GM18505 (cell line): ENCODE results near the gene PPP2R5E.
A peak's percentile ranks its signal among the peaks of the same experiment; 100 is the strongest.
"Not testable (repeated sequence)": the region's sequence is repeated elsewhere in the genome, so short reads cannot be mapped to it uniquely, and the experiment has no call there.

ENCODE experiments used
- ATAC-seq: cut with Tn5 transposase; IDR thresholded peaks from one replicate; pipeline ENCODE4 v1.9.1; 2021; ENCODE audit not compliant: unreplicated experiment
- POLR2A ChIP-seq: IDR thresholded peaks from 4 replicates; pipeline ENCODE4 v1.6.1; 2011; ENCODE audit warnings: borderline replicate concordance; ENCODE audit not compliant: insufficient read depth, insufficient read length; ENCODE audit errors: extremely low read depth

The PPP2R5E gene

DNA sequence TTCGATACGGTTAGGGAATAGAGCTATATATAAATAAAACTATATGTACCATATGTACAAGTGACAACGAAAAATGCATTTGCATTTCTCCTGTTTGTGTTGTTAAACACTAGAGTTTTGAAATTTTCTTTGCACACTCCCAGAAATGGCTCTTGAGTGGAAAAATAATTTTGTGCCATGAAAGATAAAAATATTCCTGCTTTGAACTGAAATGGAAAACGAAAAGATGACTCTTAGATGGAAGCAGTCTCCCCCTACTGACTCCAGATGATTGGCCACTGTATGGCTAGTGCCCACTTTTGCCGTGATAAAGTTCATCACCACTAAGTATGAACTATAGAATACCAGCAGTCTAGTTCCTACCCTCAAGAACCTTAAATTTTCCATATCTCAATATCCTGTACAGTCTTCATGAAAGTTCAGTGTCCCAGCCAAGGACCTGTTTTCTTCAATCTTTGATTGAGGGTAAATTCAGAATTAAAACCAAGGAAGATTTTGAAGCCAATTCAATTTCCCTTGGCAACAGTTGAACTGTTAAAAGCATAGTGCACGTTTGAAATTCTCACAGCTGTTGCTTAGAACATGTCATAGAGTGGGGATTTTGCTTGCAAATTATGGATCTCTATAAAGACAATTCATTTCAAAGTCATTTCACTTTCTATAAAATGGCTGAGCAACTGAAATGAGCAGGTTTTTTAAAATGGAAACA lies 1.6 kb upstream of the PPP2R5E start:
- TF ChIP-seq POLR2A, result no peak
- ATAC-seq, result no peak

DNA sequence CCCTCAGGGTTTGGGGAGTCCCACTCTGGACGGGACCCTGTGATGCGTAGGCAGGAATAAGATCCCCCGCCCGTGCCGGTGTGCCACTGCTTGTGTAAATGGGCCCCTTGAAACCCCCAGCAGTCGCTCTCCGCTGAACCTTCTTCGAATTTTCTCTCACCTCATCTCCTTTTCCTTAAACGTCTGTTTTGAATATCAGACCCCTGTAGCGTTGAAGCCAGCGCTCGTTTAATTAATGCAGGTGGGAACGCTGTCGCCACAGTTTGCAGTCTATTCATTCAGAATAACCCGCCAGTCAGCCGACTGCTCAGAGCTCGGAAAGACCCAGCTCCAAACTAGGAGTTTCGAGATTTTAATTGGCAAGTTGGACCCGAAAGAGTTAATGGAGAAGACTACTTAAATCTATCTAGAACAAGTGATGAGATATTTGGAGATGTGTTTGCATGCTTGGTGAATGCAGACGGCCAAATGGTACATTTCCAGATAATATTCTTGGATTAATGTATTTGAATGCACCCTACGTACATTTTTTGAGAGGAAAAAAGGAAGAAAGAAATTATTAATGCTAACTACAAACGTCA lies 739 bp upstream of the PPP2R5E start:
- no peak for TF ChIP-seq POLR2A
- no peak for ATAC-seq

DNA sequence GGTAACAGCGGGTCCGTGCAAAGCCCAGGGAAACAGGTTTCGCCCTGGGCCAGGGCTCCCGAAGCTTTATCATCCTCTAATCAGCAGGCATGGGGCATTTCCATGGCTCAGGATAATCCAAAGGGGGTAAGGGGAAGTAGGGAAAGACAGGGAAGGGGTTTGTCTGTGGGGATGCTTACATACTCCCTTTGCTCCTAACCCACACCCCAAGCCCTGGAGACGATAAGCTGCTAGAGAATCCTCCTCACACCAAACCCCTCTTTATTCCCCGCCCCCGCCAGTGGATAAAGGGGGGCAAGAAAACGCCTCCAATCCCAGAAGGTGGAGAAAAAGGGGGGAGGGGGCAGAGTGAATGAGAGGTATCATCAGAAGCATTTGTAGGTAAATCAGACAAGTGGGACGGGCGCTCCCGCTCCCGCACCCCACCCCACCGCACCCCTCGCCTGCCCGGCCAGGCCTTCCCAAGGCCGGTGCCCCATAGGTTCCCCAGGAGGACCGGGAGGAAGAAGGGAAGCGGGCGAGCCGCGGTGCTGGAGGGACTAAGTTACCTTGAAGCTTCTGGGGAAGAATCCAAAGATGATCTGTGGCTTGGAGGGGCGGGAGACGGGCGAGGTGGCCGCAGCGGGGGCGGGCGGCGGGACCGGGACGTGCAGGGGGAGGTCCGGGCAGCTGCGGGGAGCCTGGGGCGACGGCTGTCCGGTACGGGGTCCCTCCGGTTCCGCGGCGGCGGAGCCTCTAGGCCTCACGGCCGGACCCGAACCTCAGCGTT lies 762 bp downstream of the PPP2R5E start:
- ATAC-seq, result peak; percentile 16
- TF ChIP-seq POLR2A, result no peak

DNA sequence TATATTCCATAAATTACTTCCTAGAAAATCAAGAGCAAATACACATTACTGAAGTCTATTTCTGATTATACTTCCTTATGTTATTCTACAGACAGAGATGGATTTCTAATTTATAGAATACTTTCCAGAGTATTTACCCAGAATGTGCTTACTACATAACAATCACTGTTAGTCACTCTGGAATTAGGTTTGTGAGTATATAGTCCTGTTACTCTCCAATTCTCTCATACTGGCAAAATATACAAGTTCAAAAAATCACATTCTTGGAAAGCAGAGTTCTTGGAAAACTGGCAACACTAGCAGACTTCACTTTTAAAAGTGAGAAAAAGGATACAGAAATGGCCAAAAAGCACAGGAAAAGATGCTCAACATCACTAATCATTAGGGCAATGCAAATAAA lies 7.3 kb downstream of the PPP2R5E start:
- no peak for ATAC-seq
- no peak for TF ChIP-seq POLR2A

DNA sequence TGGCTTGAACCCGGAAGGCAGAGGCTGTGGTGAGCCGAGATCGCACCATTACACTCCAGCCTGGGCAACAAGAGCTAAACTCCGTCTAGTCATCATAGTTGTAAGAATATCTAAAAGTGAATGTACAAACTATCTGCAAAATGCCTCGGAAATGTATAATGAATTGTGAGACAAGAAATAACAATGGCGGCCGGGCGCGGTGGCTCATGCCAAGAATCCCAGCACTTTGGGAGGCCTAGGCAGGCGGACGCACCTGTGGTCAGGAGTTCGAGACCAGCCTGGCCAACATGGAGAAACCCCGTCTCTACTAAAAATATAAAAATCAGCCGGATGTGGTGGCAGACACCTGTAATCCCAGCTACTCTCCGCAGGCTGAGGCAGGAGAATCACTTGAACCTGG lies 9.7 kb downstream of the PPP2R5E start:
- TF ChIP-seq POLR2A, result no peak
- ATAC-seq, result no peak

DNA sequence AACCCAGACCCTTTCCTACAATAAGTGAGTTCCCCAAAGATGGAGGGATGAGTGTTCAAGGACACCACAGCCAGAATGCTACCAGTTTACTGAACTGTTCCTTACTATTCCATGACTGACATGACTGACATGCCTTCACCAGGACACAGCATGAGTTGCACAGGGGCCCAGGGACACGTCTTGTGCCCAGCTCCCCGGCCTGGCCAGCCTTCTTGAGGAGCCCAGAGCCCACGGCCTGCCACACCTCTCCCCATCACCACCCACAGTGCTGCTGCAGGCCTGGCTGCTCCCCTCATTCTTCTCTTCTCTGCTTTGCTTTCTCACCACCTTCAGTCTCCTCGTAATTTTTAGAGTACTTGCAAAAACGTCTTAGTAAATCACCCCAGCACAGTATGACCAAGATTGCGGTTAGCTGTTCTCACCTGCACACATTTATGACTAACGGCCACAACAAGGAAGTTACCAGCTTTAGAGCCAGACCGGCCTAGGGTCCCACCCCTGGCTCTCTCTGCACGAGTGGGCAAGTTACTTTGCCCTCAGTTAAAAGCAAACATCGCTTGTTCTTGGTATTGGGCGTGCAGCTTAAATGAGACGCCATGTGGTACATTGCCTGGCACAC lies 18.5 kb downstream of the PPP2R5E start:
- ATAC-seq, result no peak
- no peak for TF ChIP-seq POLR2A

DNA sequence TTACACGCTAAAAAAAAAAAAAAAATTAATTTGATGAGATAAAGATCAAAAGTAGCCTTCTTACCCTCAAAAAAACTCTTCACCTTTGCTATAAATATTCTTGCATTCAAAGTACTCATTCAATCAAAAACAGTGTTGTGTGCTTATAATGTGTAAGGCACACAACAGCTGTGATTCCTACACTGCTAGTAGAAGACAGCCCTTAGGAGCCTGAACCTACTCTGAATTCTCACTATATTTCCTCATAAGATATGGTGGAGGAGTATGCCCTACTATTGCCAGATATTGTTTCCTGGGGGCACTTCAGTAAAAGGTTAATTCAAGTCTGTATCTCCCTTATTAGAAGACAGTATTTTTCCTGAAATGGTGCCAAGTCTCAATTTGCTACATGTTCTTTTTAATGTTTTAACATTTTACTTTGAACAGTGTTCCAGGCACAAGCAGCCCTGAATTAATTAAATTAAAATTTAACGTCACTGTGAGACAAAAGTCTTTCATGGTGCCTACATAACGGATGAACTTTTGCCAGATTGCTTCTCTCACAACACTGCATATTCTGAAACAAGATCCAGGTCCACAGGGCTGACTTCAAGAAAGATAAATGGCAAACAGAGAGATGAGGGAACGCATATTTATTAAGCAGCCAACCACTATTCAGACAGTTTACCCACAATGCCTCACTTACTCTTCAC lies 19.3 kb downstream of the PPP2R5E start:
- no peak for ATAC-seq
- TF ChIP-seq POLR2A, result no peak

DNA sequence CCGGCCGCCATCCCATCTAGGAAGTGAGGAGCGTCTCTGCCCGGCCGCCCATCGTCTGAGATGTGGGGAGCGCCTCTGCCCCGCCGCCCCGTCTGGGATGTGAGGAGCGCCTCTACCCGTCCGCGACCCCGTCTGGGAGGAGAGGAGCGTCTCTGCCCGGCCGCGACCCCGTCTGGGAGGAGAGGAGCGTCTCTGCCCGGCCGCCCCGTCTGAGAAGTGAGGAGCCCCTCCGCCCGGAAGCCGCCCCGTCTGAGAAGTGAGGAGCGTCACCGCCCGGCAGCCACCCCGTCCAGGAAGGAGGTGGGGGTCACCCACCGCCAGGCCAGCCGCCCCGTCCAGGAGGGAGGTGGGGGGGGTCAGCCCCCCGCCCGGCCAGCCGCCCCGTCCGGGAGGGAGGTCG lies 20.7 kb downstream of the PPP2R5E start:
- ATAC-seq, result not testable (repeated sequence)

DNA sequence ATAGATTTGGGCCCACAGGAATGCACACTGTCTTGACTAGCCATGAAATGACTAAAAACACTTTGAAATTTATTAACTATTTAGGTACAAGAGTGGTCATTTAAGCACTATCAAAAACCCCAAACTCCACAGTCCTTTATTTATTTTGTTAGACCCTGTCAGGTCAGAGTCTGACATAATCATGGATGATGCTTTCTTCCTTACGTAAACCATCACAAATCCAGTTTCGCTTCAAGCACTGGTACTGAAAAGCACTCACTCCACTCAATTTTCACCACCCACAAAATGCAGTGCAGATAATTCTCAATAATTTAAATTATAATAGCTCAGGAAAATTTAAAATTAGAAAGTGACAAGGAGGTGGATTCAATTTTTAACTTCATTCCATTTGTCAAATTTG lies 25.8 kb downstream of the PPP2R5E start:
- TF ChIP-seq POLR2A, result no peak
- ATAC-seq, result no peak

DNA sequence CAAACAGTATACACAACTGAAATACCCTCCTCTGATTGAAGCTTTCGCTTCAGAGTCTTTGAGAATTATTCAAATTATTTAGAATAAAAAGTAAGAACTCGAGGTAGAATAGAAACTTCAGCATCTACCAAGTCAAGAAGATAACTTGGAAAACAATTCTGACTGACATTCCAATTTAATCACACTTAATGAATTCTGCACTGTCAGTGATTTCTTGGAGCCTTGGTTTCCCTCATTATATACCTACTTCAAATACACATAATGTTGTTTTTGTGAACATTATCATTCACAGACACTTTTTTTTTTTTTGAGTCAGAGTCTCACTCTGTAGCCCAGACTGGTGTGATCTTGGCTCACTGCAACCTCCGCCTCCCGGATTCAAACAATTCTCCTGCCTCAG lies 27.9 kb downstream of the PPP2R5E start:
- TF ChIP-seq POLR2A, result no peak
- no peak for ATAC-seq

DNA sequence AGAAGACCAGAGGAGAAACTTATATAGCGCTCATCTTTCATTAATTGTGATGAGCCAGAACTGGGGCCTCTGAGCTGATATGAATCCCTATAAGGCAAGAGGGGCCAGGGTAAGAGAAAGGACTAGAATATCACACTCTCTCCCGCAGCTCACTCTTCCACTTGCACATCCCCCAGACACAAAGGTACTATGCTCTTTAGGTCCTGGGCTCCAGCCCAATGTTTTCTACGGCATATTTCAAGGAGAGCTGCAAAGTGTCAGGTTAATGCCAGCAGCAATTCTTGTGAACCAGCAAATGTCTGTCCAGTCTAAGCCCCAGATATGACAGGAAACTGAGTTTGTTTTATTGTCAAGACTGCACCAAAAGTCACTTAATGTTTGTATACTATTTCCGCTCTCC lies 29.4 kb downstream of the PPP2R5E start:
- no peak for ATAC-seq

DNA sequence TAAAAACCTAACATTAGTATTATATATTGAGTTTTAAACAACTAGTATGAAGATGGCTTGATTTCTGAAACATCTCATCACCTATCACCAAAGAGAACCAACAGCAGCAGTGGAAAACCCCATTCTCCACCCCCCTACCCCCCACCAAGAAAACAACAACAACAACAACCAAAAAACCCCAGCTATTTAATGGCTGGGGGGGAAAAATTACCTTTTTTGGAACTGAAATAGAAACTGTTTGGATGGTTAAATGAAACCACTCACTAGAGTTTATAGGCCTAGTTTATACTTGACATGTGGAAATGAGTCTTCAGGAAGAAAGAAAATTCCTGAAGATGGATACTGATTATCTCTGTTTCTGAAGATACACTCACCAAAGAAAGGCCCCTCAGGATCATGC lies 30.3 kb downstream of the PPP2R5E start:
- TF ChIP-seq POLR2A, result no peak
- no peak for ATAC-seq

More for the DNA sequence above, 29.4 kb downstream of the PPP2R5E start:
- no peak for TF ChIP-seq POLR2A

DNA sequence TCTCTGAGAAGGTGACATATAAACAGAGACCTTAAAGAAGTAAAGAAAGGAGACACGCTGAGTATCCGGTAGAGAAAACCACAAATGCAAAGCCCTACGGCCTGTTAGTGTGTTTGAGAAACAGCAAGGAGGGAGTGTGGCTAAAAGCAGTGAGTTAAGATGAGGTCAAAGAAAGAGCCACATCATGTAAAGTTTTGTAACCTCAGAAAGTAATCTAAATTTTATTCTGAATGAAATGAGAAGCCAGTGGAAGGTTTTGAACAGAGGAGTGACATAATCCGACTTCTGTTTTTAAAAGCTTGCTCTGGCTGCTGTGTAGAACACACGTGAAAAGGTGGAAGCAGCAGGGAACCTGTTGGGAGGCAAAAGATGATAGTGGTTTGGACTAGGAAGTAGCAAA lies 32.6 kb downstream of the PPP2R5E start:
- no peak for TF ChIP-seq POLR2A

DNA sequence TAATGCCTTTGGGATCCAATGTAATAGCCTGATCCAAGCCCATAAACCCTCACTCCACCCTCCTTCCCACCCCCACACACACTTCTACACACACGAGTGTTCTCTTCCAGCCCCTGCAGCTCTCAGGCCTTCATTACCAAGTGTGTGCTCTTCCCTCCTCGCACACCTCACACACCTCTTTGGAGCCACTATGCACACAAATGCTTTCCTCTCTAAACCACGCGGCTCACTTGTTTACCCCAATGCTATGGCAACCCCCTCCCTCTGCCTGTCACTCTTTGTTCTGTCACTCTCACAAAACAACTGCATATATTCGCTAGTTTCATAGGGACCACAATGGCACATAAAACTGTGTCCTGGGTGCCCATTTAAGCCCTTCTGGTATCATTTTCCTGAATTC lies 35.1 kb downstream of the PPP2R5E start:
- no peak for TF ChIP-seq POLR2A
- ATAC-seq, result no peak

More for the DNA sequence above, 32.6 kb downstream of the PPP2R5E start:
- ATAC-seq, result no peak

DNA sequence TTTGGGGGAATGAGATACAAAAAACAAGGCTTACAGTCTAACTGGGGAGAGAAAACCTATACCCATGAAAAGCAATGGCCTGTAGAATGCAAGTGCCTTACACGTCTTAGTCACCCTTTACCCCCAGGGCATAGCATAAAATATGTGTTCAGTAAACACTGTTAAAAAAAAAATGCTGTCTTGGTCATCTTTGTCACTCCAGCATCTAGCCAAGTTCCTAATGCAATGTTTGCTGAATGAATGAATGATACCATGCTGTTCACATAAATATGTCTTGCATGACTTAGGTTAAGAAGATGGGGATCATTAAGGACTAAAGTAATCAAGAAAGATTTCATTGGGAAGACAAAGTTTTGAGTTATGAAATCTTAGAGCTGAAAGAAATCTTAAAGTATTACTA lies 38.5 kb downstream of the PPP2R5E start:
- no peak for ATAC-seq
- no peak for TF ChIP-seq POLR2A
